ENCODE data around the gene WDR59.
A peak's percentile ranks its signal among the peaks of the same experiment; 100 is the strongest.
"Not testable (repeated sequence)": the region's sequence is repeated elsewhere in the genome, so short reads cannot be mapped to it uniquely, and the experiment has no call there.

WDR59 gene

GRCh38 chr16:75012380-75013081, 27.6 kb upstream of the WDR59 start:
- DNase-seq, result no peak

GRCh38 chr16:75011634-75012307, 26.8 kb upstream of the WDR59 start:
- peak; percentile 60 for DNase-seq

GRCh38 chr16:75010427-75010826, 25.5 kb upstream of the WDR59 start:
- DNase-seq, result no peak

GRCh38 chr16:75007443-75007842, 22.5 kb upstream of the WDR59 start:
- DNase-seq, result no peak

GRCh38 chr16:75005697-75006096, 20.8 kb upstream of the WDR59 start:
- DNase-seq, result no peak

GRCh38 chr16:75004460-75004859, 19.5 kb upstream of the WDR59 start:
- no peak for DNase-seq

GRCh38 chr16:75003931-75004330, 19.0 kb upstream of the WDR59 start:
- DNase-seq, result no peak

GRCh38 chr16:75002474-75002873, 17.6 kb upstream of the WDR59 start:
- no peak for DNase-seq

GRCh38 chr16:75000481-75001081, 15.7 kb upstream of the WDR59 start:
- no peak for DNase-seq

- no peak for DNase-seq
Measured at GRCh38 chr16:74999609-75000480, 14.9 kb upstream of the WDR59 start.

- DNase-seq, result no peak
Measured at GRCh38 chr16:74999219-74999608, 14.3 kb upstream of the WDR59 start.

- peak; percentile 15 for DNase-seq
Measured at GRCh38 chr16:74998481-74999218, 13.7 kb upstream of the WDR59 start, which contains the start of gene ZNRF1. Gene ZNRF1 (plus strand): TSS chr16:74999024. CDS start chr16:74999672, 648 bp downstream.

GRCh38 chr16:74997042-74997491, 12.1 kb upstream of the WDR59 start:
- no peak for DNase-seq

- DNase-seq, result no peak
Measured at GRCh38 chr16:74995986-74996385, 11.1 kb upstream of the WDR59 start.

- DNase-seq, result no peak
Measured at GRCh38 chr16:74991593-74992403, 6.9 kb upstream of the WDR59 start.

GRCh38 chr16:74991268-74991592, 6.3 kb upstream of the WDR59 start:
- no peak for DNase-seq

- no peak for DNase-seq
Measured at GRCh38 chr16:74990832-74991231, 5.9 kb upstream of the WDR59 start.

- DNase-seq, result not testable (repeated sequence)
Measured at GRCh38 chr16:74989864-74990263, 4.9 kb upstream of the WDR59 start.

- no peak for DNase-seq
Measured at GRCh38 chr16:74987027-74987681, 2.2 kb upstream of the WDR59 start.

- DNase-seq, result no peak
Measured at GRCh38 chr16:74984194-74984528, 762 bp downstream of the WDR59 start.

GRCh38 chr16:74982256-74982655, 2.7 kb downstream of the WDR59 start:
- no peak for DNase-seq

Data from amniotic stem cell (primary cell).